B cell (primary cell): ENCODE results near the gene ACTN1. TPM values are rescaled to one million over a fixed set of nuclear protein-coding genes. Genes with fewer than 3 reads are reported as not detected.

Experiments used
- ATAC-seq: fragments of 200-7000 bp; cut with Tn5 transposase; one replicate; pipeline ENCODE4 v1.10.0; 2021; ENCODE audit warnings: low read depth, mild to moderate bottlenecking, moderate number of reproducible peaks, moderate library complexity
- CTCF ChIA-PET: fragments of 350-600 bp; sonication (Branson Sonifier 250); formaldehyde crosslinking; loops from one replicate; lab custom pipeline; 2021; ENCODE audit warnings: antibody characterized with exemption, inconsistent platforms; lab: Charles Lee
- POLR2A ChIA-PET: fragments of 350-600 bp; sonication (Branson Sonifier 250); formaldehyde crosslinking; loops from one replicate; lab custom pipeline; 2021; ENCODE audit warnings: antibody characterized with exemption; lab: Charles Lee
- DNase-seq: peaks from one replicate; pipeline ENCODE4 v3.0.0; 2013
- H2AFZ ChIP-seq: 2 replicates; pipeline ENCODE4 v1.6.1; 2012; ENCODE audit warnings: mild to moderate bottlenecking, low read depth, low read length; ENCODE audit not compliant: insufficient read depth, poor library complexity, severe bottlenecking
- H3K27ac ChIP-seq, 2 donors: 1 replicate in 1 of 2; 2 replicates in 1 of 2; pipeline ENCODE4 v1.5.1; 2012 to 2013; ENCODE audit warnings: low read length in 2 of 2, mild to moderate bottlenecking in 2 of 2, moderate library complexity in 1 of 2
- H3K27me3 ChIP-seq, 4 experiments: fragments of 200-600 bp in 1 of 4; sonication (generic) in 1 of 4; replicated peaks in 1 of 4; 1 replicate in 2 of 4; 2 replicates in 2 of 4; pipeline versions ENCODE4 v1.6.1 to v1.7.0; 2013 to 2016; ENCODE audit warnings: low read length in 3 of 4, mild to moderate bottlenecking in 2 of 4, mixed read lengths in 1 of 4, moderate library complexity in 1 of 4; ENCODE audit not compliant: insufficient read depth in 4 of 4, control insufficient read depth in 3 of 4; ENCODE audit errors: control extremely low read depth in 1 of 4
- H3K36me3 ChIP-seq, 2 experiments: replicated peaks in 1 of 2; 1 replicate in 1 of 2; 2 replicates in 1 of 2; pipeline versions ENCODE4 v1.6.1 to v1.7.1; 2013; ENCODE audit warnings: low read length in 1 of 2; ENCODE audit not compliant: insufficient read depth in 2 of 2, control insufficient read depth in 1 of 2; ENCODE audit errors: control extremely low read depth in 1 of 2, extremely low read depth in 1 of 2
- H3K4me1 ChIP-seq, 2 donors: fragments of 200-600 bp in 1 of 2; sonication (generic) in 1 of 2; 1 replicate in 1 of 2; 2 replicates in 1 of 2; pipeline versions ENCODE4 v1.5.1 to v1.6.1; 2013 to 2017; ENCODE audit warnings: low read length in 2 of 2; ENCODE audit not compliant: control insufficient read depth in 2 of 2, insufficient read depth in 2 of 2
- H3K4me2 ChIP-seq: replicated peaks from 2 replicates; pipeline ENCODE3; 2012; ENCODE audit warnings: mild to moderate bottlenecking, low read depth, low read length; ENCODE audit not compliant: poor library complexity, severe bottlenecking
- H3K4me3 ChIP-seq, 5 experiments: fragments of 200-600 bp in 1 of 5; sonication (generic) in 1 of 5; 1 replicate in 3 of 5; 2 replicates in 2 of 5; pipeline versions ENCODE4 v1.5.1 to v1.7.0; 2011 to 2016; ENCODE audit warnings: low read length in 4 of 5, mild to moderate bottlenecking in 4 of 5, low read depth in 2 of 5, control low read depth in 1 of 5, moderate library complexity in 1 of 5; ENCODE audit not compliant: insufficient read depth in 1 of 5; ENCODE audit errors: control extremely low read depth in 1 of 5, extremely low read depth in 1 of 5
- H3K79me2 ChIP-seq: fragments of 200-600 bp; sonication (generic); one replicate; pipeline ENCODE4 v1.6.0; 2016; ENCODE audit warnings: low read length; ENCODE audit not compliant: control insufficient read depth, insufficient read depth
- H3K9ac ChIP-seq: fragments of 200-600 bp; sonication (generic); 2 replicates; pipeline ENCODE4 v1.6.1; 2017; ENCODE audit warnings: mild to moderate bottlenecking, low read length, moderate library complexity
- H3K9me3 ChIP-seq, 3 donors: one replicate each; pipeline versions ENCODE4 v1.6.1 to v1.7.1; 2013; ENCODE audit warnings: low read length in 2 of 3; ENCODE audit not compliant: control insufficient read depth in 2 of 3, insufficient read depth in 1 of 3; ENCODE audit errors: control extremely low read depth in 1 of 3
- H4K20me1 ChIP-seq: 2 replicates; pipeline ENCODE4 v1.6.0; 2012; ENCODE audit warnings: mild to moderate bottlenecking, low read length; ENCODE audit not compliant: insufficient read depth, control insufficient read depth, poor library complexity, severe bottlenecking
- H3K27ac Mint-ChIP-seq: one replicate; pipeline ENCODE4 v1.8.0; 2021; ENCODE audit warnings: mixed read lengths
- H3K27me3 Mint-ChIP-seq: one replicate; pipeline ENCODE4 v1.8.0; 2021; ENCODE audit warnings: mixed read lengths
- H3K4me1 Mint-ChIP-seq: one replicate; pipeline ENCODE4 v1.8.0; 2021; ENCODE audit warnings: mixed read lengths
- H3K4me3 Mint-ChIP-seq: one replicate; pipeline ENCODE4 v1.8.0; 2021; ENCODE audit warnings: mixed read lengths
- H3K9me3 Mint-ChIP-seq: one replicate; pipeline ENCODE4 v1.8.0; 2022; ENCODE audit warnings: mixed read lengths; ENCODE audit not compliant: insufficient read depth
- EZH2 ChIP-seq: IDR thresholded peaks from 2 replicates; pipeline ENCODE4 v1.6.1; 2012; ENCODE audit warnings: borderline replicate concordance, low read depth, mild to moderate bottlenecking, moderate library complexity, low read length; ENCODE audit not compliant: insufficient read depth, poor library complexity, severe bottlenecking
- WGBS: methylation state at CpG from one replicate; pipeline ENCODE4 v1.1.5; 2013; ENCODE audit warnings: missing lambda C conversion rate; ENCODE audit not compliant: insufficient coverage; 5-methylcytosine and 5-hydroxymethylcytosine counted together
- intact Hi-C: fragments of 100-400 bp; cut with micrococcal nuclease; formaldehyde crosslinking; loops from one replicate; pipeline ENCODE4 v1.10.0; 2022
- polyA plus RNA-seq: library from polyadenylated mRNA; depleted of rRNA; stranded (reverse); fragments of >200 nt; gene quantifications from 2 replicates; pipeline ENCODE4 v1.2.3, GENCODE V29; 2012
- total RNA-seq, 2 donors: library from RNA; stranded (reverse); fragments of 120-200 nt in 1 of 2; gene quantifications; 1 replicate in 1 of 2; 2 replicates in 1 of 2; pipeline versions ENCODE4 v1.2.3 to v1.2.4, GENCODE V29; 2013 to 2022
- TF ChIP-seq, protein P1 (sequence below): fragments of 200-600 bp; IDR thresholded peaks from one replicate; pipeline ENCODE4 v1.8.0; 2022; ENCODE audit warnings: antibody characterized with exemption, mild to moderate bottlenecking

Gene ACTN1
- total and polyA plus RNA-seq, 2 donors (not counting 1 experiment from before 2014, with no cell fraction given), result 0.74 to 0.89 TPM

DNA sequence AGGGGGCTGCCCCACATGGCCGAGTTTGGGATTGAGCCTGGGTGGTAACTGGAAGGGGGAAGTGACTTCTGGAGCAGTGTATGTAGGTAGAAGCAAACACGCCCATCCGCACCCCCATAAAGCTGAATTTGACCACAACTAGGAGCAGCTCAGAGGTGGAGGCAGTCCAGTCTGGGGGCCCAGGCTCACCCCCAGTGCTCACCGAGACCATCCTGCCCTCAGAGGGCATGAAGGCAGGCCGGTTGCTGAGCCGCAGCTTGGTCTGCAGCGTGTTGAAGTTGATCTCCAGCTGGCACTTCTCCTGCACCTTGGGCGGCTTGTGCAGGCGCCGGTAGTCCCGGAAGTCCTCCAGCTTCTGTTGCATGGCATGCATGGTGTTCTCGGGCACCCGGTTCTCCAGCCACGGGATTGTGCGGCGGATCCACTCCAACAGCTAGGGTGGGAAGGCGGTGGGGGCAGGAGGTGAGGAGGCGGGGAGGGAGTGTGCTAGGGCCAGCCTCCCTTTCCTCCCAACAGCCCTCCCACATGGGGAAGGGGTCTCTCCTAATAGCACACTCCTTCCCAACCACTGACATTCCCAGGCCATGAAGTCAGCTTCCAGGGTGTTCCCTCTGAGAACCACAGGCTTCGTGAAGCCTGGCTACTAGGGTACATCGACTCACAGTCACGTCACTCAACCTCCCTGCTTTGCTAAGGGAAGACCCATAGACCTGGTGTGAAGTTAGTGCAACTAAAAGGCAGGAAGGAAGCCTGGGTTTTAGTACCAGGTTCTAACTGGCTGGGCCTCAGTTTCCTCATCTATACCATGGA lies 87.0 kb downstream of the ACTN1 start:
- H3K9me3 ChIP-seq, result no peaks in the 10 kb centered on the region
- DNase-seq (no peak), ATAC-seq (no peak)
- no peak overlapping the region for H3K4me3 ChIP-seq
- no peak overlapping the region for H3K4me3 Mint-ChIP-seq
- no peaks in the 10 kb centered on the region for H3K4me1 ChIP-seq
- H3K79me2 ChIP-seq, result no peaks in the 10 kb centered on the region
- POLR2A ChIA-PET, result no interaction called here
- no peaks in the 10 kb centered on the region for H3K9me3 Mint-ChIP-seq
- H3K36me3 ChIP-seq, result no peaks in the 10 kb centered on the region
- no peaks in the 10 kb centered on the region for H4K20me1 ChIP-seq
- no peaks in the 10 kb centered on the region for H3K27me3 ChIP-seq
- intact Hi-C loops, result no loop called here
- no peak overlapping the region for H3K27ac Mint-ChIP-seq
- no peak overlapping the region for H3K9ac ChIP-seq
- H3K4me1 Mint-ChIP-seq, result no peaks in the 10 kb centered on the region
- TF ChIP-seq EZH2, result no peak
- TF ChIP-seq, protein P1, sequence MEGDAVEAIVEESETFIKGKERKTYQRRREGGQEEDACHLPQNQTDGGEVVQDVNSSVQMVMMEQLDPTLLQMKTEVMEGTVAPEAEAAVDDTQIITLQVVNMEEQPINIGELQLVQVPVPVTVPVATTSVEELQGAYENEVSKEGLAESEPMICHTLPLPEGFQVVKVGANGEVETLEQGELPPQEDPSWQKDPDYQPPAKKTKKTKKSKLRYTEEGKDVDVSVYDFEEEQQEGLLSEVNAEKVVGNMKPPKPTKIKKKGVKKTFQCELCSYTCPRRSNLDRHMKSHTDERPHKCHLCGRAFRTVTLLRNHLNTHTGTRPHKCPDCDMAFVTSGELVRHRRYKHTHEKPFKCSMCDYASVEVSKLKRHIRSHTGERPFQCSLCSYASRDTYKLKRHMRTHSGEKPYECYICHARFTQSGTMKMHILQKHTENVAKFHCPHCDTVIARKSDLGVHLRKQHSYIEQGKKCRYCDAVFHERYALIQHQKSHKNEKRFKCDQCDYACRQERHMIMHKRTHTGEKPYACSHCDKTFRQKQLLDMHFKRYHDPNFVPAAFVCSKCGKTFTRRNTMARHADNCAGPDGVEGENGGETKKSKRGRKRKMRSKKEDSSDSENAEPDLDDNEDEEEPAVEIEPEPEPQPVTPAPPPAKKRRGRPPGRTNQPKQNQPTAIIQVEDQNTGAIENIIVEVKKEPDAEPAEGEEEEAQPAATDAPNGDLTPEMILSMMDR, result no peak
- H2AFZ ChIP-seq, result no peak overlapping the region
- CTCF ChIA-PET, result interaction anchor here (0.6 kb wide), 1 partner anchor 1524 kb away, joined by 5 read pairs; no protein-coding TSS in a partner anchor
- no peak overlapping the region for H3K27ac ChIP-seq
- 93% methylated on average over 13 of the region's 21 CpGs for WGBS
- H3K4me2 ChIP-seq, result no peak overlapping the region
- peaks cover 4% of the 10 kb centered on the region for H3K27me3 Mint-ChIP-seq

DNA sequence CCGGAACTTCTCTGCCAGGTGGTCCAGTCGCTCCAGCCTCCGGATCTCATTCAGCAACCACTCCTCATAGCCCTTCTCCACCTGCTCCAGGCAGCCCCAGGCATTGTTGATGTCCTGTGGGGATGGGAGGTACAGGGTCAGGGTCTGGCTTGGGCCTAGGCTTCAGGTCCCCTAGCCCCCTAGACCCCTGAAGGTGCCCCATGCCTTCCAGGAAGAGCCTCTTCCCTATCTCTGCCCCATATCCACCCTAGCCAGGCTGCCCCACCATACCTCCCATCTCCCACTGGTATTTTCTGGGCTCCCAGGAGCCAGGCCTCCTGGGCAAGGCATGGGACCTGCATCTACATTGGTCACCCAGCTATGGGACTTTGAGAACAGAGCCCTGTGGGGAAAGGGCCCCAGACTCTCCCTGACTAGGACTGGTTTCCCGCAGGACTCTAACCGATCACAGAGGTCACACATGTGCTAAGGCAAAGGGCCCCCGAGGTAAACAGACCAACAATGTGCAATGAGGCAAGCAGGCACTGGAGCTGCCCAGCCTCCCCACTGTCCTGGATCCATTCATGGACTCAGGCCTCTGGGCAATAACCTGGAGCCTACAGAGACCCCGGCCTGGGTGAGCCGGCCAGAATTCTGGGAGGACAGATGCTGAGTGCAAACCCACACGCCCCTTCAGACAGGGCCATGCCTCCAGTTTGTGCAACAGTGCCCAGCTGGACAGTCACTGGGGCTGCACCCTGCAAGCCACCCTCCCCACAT lies 88.8 kb downstream of the ACTN1 start:
- POLR2A ChIA-PET, result no interaction called here
- intact Hi-C loops, result no loop called here
- Histone ChIP-seq H4K20me1 (no peaks in the 10 kb centered on the region), H3K27me3 (no peaks in the 10 kb centered on the region), H3K4me2 (no peak overlapping the region), H3K4me1 (no peaks in the 10 kb centered on the region), H3K4me3 (no peak overlapping the region), H3K9me3 (no peaks in the 10 kb centered on the region), H3K79me2 (no peaks in the 10 kb centered on the region), H3K36me3 (no peaks in the 10 kb centered on the region), H3K27ac (no peak overlapping the region), H3K9ac (no peak overlapping the region), H2AFZ (no peak overlapping the region)
- no peaks in the 10 kb centered on the region for H3K9me3 Mint-ChIP-seq
- no peak overlapping the region for H3K27ac Mint-ChIP-seq
- DNase-seq (no peak), ATAC-seq (no peak)
- H3K4me1 Mint-ChIP-seq, result no peaks in the 10 kb centered on the region
- CTCF ChIA-PET, result no interaction called here
- no peak overlapping the region for H3K4me3 Mint-ChIP-seq
- H3K27me3 Mint-ChIP-seq, result no peaks in the 10 kb centered on the region
- WGBS, result 95% methylated on average over 6 of the region's 9 CpGs
- TF ChIP-seq, protein P1, result no peak
- no peak for TF ChIP-seq EZH2
